ENCODE data around the gene ANKS1B. TPM values are rescaled to one million over a fixed set of nuclear protein-coding genes. Genes with fewer than 3 reads are reported as not detected.

The ANKS1B gene
- total RNA-seq, 1 experiment from 2014 or later: 5.8 TPM

DNA sequence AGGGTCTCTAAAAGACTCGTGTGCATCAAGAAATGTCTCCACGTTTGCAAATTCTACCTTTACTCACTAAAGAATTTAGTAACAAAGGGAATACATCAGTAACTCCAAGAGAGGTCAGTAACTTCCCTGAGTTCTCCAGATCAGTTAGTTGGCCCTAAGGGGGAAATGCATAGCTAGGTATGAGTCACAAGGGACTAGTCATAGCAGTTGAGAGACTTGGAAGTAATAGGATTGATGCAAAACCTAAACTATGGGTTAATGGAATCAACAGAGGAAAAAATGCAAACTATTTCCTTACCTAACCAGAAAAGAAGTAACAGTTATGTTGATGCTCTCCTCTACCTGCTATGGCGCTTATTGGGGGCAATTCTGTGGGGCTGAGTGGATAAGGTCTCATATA is 486.0 kb downstream of the ANKS1B start:
- DNase-seq (ENCODE audit: low spot score): no peak
- POLR2A ChIA-PET: no interaction called here
- ATAC-seq: peak; percentile 52; the same call in 1 of the 2 replicates
- Mint-ChIP-seq H3K4me1 (peaks cover 11% of the 10 kb centered on the region), H3K9me3 (peaks cover 10% of the 10 kb centered on the region), H3K27ac (no peak overlapping the region), H3K27me3 (ENCODE audit: low read depth) (no peaks in the 10 kb centered on the region), H3K4me3 (no peak overlapping the region), H3K36me3 (no peaks in the 10 kb centered on the region)
- CTCF ChIA-PET: interaction anchor here (1.6 kb wide), 1 partner anchor 121 kb away, joined by 3 read pairs; no protein-coding TSS in a partner anchor
- TF ChIP-seq SOX15 (CRISPR knock-in tag; IDR thresholded peaks at IDR 0.05): no peak
- TF ChIP-seq IRF2 (CRISPR knock-in tag; IDR thresholded peaks at IDR 0.05; ENCODE audit: borderline replicate concordance, low read depth): no peak
- TF ChIP-seq MXD4 (CRISPR knock-in tag; IDR thresholded peaks at IDR 0.05; ENCODE audit: borderline replicate concordance): no peak
- TF ChIP-seq, protein P1, sequence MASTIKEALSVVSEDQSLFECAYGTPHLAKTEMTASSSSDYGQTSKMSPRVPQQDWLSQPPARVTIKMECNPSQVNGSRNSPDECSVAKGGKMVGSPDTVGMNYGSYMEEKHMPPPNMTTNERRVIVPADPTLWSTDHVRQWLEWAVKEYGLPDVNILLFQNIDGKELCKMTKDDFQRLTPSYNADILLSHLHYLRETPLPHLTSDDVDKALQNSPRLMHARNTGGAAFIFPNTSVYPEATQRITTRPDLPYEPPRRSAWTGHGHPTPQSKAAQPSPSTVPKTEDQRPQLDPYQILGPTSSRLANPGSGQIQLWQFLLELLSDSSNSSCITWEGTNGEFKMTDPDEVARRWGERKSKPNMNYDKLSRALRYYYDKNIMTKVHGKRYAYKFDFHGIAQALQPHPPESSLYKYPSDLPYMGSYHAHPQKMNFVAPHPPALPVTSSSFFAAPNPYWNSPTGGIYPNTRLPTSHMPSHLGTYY (CRISPR knock-in tag; IDR thresholded peaks at IDR 0.05): no peak
- TF ChIP-seq FOXP1 (CRISPR knock-in tag; IDR thresholded peaks at IDR 0.05; ENCODE audit: borderline replicate concordance): no peak
- no peak for TF ChIP-seq MYBL2 (CRISPR knock-in tag; IDR thresholded peaks at IDR 0.05)
- TF ChIP-seq, protein P2, sequence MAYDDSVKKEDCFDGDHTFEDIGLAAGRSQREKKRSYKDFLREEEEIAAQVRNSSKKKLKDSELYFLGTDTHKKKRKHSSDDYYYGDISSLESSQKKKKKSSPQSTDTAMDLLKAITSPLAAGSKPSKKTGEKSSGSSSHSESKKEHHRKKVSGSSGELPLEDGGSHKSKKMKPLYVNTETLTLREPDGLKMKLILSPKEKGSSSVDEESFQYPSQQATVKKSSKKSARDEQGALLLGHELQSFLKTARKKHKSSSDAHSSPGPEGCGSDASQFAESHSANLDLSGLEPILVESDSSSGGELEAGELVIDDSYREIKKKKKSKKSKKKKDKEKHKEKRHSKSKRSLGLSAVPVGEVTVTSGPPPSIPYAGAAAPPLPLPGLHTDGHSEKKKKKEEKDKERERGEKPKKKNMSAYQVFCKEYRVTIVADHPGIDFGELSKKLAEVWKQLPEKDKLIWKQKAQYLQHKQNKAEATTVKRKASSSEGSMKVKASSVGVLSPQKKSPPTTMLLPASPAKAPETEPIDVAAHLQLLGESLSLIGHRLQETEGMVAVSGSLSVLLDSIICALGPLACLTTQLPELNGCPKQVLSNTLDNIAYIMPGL (CRISPR knock-in tag; IDR thresholded peaks at IDR 0.05): no peak
- TF ChIP-seq, protein P3, sequence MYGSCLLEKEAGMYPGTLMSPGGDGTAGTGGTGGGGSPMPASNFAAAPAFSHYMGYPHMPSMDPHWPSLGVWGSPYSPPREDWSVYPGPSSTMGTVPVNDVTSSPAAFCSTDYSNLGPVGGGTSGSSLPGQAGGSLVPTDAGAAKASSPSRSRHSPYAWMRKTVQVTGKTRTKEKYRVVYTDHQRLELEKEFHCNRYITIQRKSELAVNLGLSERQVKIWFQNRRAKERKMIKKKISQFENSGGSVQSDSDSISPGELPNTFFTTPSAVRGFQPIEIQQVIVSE (CRISPR knock-in tag; IDR thresholded peaks at IDR 0.05; ENCODE audit: borderline replicate concordance): no peak
- no peak for TF ChIP-seq EMX1 (CRISPR knock-in tag; IDR thresholded peaks at IDR 0.05)
- TF ChIP-seq, protein P4, sequence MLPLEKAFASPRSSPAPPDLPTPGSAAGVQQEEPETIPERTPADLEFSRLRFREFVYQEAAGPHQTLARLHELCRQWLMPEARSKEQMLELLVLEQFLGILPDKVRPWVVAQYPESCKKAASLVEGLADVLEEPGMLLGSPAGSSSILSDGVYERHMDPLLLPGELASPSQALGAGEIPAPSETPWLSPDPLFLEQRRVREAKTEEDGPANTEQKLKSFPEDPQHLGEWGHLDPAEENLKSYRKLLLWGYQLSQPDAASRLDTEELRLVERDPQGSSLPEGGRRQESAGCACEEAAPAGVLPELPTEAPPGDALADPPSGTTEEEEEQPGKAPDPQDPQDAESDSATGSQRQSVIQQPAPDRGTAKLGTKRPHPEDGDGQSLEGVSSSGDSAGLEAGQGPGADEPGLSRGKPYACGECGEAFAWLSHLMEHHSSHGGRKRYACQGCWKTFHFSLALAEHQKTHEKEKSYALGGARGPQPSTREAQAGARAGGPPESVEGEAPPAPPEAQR (CRISPR knock-in tag; IDR thresholded peaks at IDR 0.05): no peak
- TF ChIP-seq, protein P5, sequence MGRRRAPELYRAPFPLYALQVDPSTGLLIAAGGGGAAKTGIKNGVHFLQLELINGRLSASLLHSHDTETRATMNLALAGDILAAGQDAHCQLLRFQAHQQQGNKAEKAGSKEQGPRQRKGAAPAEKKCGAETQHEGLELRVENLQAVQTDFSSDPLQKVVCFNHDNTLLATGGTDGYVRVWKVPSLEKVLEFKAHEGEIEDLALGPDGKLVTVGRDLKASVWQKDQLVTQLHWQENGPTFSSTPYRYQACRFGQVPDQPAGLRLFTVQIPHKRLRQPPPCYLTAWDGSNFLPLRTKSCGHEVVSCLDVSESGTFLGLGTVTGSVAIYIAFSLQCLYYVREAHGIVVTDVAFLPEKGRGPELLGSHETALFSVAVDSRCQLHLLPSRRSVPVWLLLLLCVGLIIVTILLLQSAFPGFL (CRISPR knock-in tag; IDR thresholded peaks at IDR 0.05; ENCODE audit: borderline replicate concordance): no peak
- no peak for TF ChIP-seq ELF4 (CRISPR knock-in tag; IDR thresholded peaks at IDR 0.05; ENCODE audit: low read depth)

DNA sequence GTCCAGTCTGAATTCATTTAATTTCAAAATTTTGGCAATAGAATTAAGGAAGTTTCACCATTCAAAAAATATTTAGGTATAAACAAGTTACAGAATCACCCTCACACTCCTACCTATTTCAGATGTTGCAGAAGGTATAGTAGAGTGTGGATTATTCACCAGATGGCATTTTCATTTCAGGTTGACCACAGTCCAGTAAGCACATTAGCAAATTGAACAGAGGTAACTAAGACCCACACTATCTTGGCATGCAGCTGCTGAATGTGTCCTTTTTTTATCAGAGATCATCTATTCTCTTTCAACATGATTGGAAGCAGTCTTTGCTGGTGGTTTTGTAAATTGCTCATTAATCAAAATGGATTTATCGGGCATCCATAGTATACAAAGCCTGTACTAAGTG is 488.9 kb downstream of the ANKS1B start:
- ChIA-PET CTCF (no interaction called here), POLR2A (no interaction called here)
- DNase-seq (ENCODE audit: low spot score) (no peak), ATAC-seq (no peak)
- H3K4me1 Mint-ChIP-seq: peaks cover 8% of the 10 kb centered on the region
- no peaks in the 10 kb centered on the region for H3K27me3 Mint-ChIP-seq (ENCODE audit: low read depth)
- H3K36me3 Mint-ChIP-seq: no peaks in the 10 kb centered on the region
- H3K27ac Mint-ChIP-seq: no peak overlapping the region
- H3K9me3 Mint-ChIP-seq: peaks cover 7% of the 10 kb centered on the region
- no peak overlapping the region for H3K4me3 Mint-ChIP-seq
- TF ChIP-seq, protein P6, sequence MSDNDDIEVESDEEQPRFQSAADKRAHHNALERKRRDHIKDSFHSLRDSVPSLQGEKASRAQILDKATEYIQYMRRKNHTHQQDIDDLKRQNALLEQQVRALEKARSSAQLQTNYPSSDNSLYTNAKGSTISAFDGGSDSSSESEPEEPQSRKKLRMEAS (CRISPR knock-in tag; IDR thresholded peaks at IDR 0.05): no peak
- TF ChIP-seq GABPB1 (CRISPR knock-in tag; IDR thresholded peaks at IDR 0.05): no peak
- no peak for TF ChIP-seq FOXK1 (CRISPR knock-in tag; IDR thresholded peaks at IDR 0.05)
- TF ChIP-seq, protein P7, sequence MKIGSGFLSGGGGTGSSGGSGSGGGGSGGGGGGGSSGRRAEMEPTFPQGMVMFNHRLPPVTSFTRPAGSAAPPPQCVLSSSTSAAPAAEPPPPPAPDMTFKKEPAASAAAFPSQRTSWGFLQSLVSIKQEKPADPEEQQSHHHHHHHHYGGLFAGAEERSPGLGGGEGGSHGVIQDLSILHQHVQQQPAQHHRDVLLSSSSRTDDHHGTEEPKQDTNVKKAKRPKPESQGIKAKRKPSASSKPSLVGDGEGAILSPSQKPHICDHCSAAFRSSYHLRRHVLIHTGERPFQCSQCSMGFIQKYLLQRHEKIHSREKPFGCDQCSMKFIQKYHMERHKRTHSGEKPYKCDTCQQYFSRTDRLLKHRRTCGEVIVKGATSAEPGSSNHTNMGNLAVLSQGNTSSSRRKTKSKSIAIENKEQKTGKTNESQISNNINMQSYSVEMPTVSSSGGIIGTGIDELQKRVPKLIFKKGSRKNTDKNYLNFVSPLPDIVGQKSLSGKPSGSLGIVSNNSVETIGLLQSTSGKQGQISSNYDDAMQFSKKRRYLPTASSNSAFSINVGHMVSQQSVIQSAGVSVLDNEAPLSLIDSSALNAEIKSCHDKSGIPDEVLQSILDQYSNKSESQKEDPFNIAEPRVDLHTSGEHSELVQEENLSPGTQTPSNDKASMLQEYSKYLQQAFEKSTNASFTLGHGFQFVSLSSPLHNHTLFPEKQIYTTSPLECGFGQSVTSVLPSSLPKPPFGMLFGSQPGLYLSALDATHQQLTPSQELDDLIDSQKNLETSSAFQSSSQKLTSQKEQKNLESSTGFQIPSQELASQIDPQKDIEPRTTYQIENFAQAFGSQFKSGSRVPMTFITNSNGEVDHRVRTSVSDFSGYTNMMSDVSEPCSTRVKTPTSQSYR (CRISPR knock-in tag; IDR thresholded peaks at IDR 0.05): no peak
- TF ChIP-seq TEAD1 (CRISPR knock-in tag; IDR thresholded peaks at IDR 0.05): no peak
- TF ChIP-seq, protein P8, sequence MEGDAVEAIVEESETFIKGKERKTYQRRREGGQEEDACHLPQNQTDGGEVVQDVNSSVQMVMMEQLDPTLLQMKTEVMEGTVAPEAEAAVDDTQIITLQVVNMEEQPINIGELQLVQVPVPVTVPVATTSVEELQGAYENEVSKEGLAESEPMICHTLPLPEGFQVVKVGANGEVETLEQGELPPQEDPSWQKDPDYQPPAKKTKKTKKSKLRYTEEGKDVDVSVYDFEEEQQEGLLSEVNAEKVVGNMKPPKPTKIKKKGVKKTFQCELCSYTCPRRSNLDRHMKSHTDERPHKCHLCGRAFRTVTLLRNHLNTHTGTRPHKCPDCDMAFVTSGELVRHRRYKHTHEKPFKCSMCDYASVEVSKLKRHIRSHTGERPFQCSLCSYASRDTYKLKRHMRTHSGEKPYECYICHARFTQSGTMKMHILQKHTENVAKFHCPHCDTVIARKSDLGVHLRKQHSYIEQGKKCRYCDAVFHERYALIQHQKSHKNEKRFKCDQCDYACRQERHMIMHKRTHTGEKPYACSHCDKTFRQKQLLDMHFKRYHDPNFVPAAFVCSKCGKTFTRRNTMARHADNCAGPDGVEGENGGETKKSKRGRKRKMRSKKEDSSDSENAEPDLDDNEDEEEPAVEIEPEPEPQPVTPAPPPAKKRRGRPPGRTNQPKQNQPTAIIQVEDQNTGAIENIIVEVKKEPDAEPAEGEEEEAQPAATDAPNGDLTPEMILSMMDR (IDR thresholded peaks at IDR 0.05): no peak
- no peak for TF ChIP-seq SMAD4 (CRISPR knock-in tag; IDR thresholded peaks at IDR 0.05)
- TF ChIP-seq ZBTB21 (CRISPR knock-in tag; IDR thresholded peaks at IDR 0.05; ENCODE audit: borderline replicate concordance): no peak
- no peak for TF ChIP-seq FOXP1 (CRISPR knock-in tag; IDR thresholded peaks at IDR 0.05; ENCODE audit: borderline replicate concordance)
- no peak for TF ChIP-seq ESRRA (CRISPR knock-in tag; IDR thresholded peaks at IDR 0.05; ENCODE audit: borderline replicate concordance)
- TF ChIP-seq, protein P9, sequence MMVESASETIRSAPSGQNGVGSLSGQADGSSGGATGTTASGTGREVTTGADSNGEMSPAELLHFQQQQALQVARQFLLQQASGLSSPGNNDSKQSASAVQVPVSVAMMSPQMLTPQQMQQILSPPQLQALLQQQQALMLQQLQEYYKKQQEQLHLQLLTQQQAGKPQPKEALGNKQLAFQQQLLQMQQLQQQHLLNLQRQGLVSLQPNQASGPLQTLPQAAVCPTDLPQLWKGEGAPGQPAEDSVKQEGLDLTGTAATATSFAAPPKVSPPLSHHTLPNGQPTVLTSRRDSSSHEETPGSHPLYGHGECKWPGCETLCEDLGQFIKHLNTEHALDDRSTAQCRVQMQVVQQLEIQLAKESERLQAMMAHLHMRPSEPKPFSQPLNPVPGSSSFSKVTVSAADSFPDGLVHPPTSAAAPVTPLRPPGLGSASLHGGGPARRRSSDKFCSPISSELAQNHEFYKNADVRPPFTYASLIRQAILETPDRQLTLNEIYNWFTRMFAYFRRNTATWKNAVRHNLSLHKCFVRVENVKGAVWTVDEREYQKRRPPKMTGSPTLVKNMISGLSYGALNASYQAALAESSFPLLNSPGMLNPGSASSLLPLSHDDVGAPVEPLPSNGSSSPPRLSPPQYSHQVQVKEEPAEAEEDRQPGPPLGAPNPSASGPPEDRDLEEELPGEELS (CRISPR knock-in tag; IDR thresholded peaks at IDR 0.05): no peak
